SH-SY5Y (cell line): ENCODE measurements around the gene NUDT6.

Source experiments
- GATA2 ChIP-seq: IDR thresholded peaks from 2 replicates; pipeline ENCODE4 v1.6.1; 2011; ENCODE audit warnings: mild to moderate bottlenecking, low read depth, low read length
- GATA3 ChIP-seq: IDR thresholded peaks from 2 replicates; pipeline ENCODE4 v1.6.1; 2011; ENCODE audit warnings: low read depth, mild to moderate bottlenecking, low read length, moderate library complexity

- TF ChIP-seq GATA2 (no peak), GATA3 (no peak)
Measured at GRCh38 chr4:122953924-122954323, 31.5 kb upstream of the NUDT6 start.
